OCI-LY1 (cell line): ENCODE results near the gene CRYGB.
"Not testable (repeated sequence)": the region's sequence is repeated elsewhere in the genome, so short reads cannot be mapped to it uniquely, and the experiment has no call there.

Experiments used
- H2AFZ ChIP-seq: fragments of 200-600 bp; sonication (generic), shearing (Covaris generic); 2 replicates; pipeline ENCODE4 v1.6.0; 2014; ENCODE audit warnings: antibody characterized with exemption, mild to moderate bottlenecking, low read length
- H3F3A ChIP-seq: fragments of 200-600 bp; sonication (generic), shearing (Covaris generic); 2 replicates; pipeline ENCODE4 v1.6.0; 2014; ENCODE audit warnings: mild to moderate bottlenecking, antibody characterized with exemption, low read length, moderate library complexity; ENCODE audit not compliant: insufficient read depth
- H3K27ac ChIP-seq: fragments of 200-600 bp; sonication (generic); 2 replicates; pipeline ENCODE4 v1.5.1; 2014; ENCODE audit warnings: low read length, mixed run types, mild to moderate bottlenecking, low read depth; ENCODE audit not compliant: poor library complexity, severe bottlenecking
- H3K27me3 ChIP-seq: fragments of 200-600 bp; sonication (generic); 2 replicates; pipeline ENCODE4 v1.6.0; 2014; ENCODE audit warnings: antibody characterized with exemption, mild to moderate bottlenecking, low read length, moderate library complexity; ENCODE audit not compliant: insufficient read depth
- H3K36me3 ChIP-seq: fragments of 200-600 bp; sonication (generic); 2 replicates; pipeline ENCODE4 v1.6.1; 2014; ENCODE audit warnings: mild to moderate bottlenecking, antibody characterized with exemption, low read length, moderate library complexity, mixed read lengths; ENCODE audit not compliant: insufficient read depth
- H3K4me1 ChIP-seq: fragments of 200-600 bp; sonication (generic); 2 replicates; pipeline ENCODE4 v1.5.1; 2014; ENCODE audit warnings: mild to moderate bottlenecking, low read length, moderate library complexity; ENCODE audit not compliant: insufficient read depth, severe bottlenecking
- H3K4me2 ChIP-seq: fragments of 200-600 bp; sonication (generic), shearing (Covaris generic); 2 replicates; pipeline ENCODE4 v1.6.1; 2014; ENCODE audit warnings: low read length
- H3K4me3 ChIP-seq: fragments of 200-600 bp; sonication (generic); 2 replicates; pipeline ENCODE4 v1.5.1; 2014; ENCODE audit warnings: low read length, low read depth, mild to moderate bottlenecking, mixed read lengths; ENCODE audit not compliant: poor library complexity, severe bottlenecking
- H3K79me2 ChIP-seq: fragments of 200-600 bp; shearing (Covaris generic); 2 replicates; pipeline ENCODE4 v1.6.1; 2016; ENCODE audit warnings: mixed run types, low read length, mixed read lengths; ENCODE audit not compliant: insufficient read depth
- H3K9ac ChIP-seq: fragments of 200-600 bp; sonication (generic), shearing (Covaris generic); 2 replicates; pipeline ENCODE4 v1.6.1; 2014; ENCODE audit warnings: mild to moderate bottlenecking, low read length, mixed read lengths
- H3K9me2 ChIP-seq: fragments of 200-600 bp; sonication (generic), shearing (Covaris generic); 2 replicates; pipeline ENCODE4 v1.6.1; 2014; ENCODE audit warnings: low read depth, mild to moderate bottlenecking, low read length, mixed read lengths
- H3K9me3 ChIP-seq: fragments of 200-600 bp; shearing (Covaris generic); 2 replicates; pipeline ENCODE4 v1.6.1; 2014; ENCODE audit warnings: low read length, mixed read lengths
- H4K20me1 ChIP-seq: fragments of 200-600 bp; sonication (generic), shearing (Covaris generic); 2 replicates; pipeline ENCODE4 v1.6.0; 2016; ENCODE audit warnings: mild to moderate bottlenecking, low read length; ENCODE audit not compliant: insufficient read depth
- EZH2 ChIP-seq: fragments of 200-600 bp; sonication (generic), shearing (Covaris generic); IDR thresholded peaks from 2 replicates; pipeline ENCODE4 v1.8.0; 2017; ENCODE audit warnings: borderline replicate concordance, mixed run types, mild to moderate bottlenecking, antibody characterized with exemption, low read length, moderate library complexity, mixed read lengths
- TF ChIP-seq, protein P1 (sequence below): fragments of 200-600 bp; sonication (generic), shearing (Covaris generic); IDR thresholded peaks from 2 replicates; pipeline ENCODE4 v1.5.1; 2017; ENCODE audit warnings: mild to moderate bottlenecking, antibody characterized with exemption, low read length, moderate library complexity, mixed read lengths

CRYGB gene

DNA sequence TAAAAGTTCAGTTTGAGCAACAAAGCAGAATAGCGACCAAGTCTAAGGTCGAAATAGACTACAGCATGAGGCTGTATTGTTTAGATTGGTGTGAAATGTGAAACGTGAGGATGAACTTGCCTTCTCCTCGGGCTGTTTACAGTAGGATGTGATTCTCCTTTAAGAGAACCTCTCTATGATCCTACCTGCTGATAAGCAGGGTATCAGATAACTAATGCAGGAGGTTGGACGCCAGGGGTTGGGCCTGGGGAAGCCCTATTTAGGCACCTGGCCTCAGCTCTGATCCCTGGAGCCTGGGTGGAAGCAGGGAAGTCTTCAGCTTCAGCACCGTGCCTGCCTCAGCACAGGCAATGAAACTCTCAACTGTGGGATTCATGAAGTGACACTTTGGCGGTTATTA, 33.0 kb downstream of the CRYGB start:
- Histone ChIP-seq H3K9me3 (no peaks in the 10 kb centered on the region), H3K36me3 (no peaks in the 10 kb centered on the region), H3K27ac (no peak overlapping the region), H3K79me2 (no peaks in the 10 kb centered on the region), H3K9me2 (no peaks in the 10 kb centered on the region), H3K4me2 (no peak overlapping the region), H3K4me3 (no peak overlapping the region), H3K4me1 (no peaks in the 10 kb centered on the region), H3F3A (no peaks in the 10 kb centered on the region), H3K27me3 (no peaks in the 10 kb centered on the region), H3K9ac (no peak overlapping the region), H4K20me1 (no peaks in the 10 kb centered on the region), H2AFZ (no peak overlapping the region)
- no peak for TF ChIP-seq EZH2
- TF ChIP-seq, protein P1, sequence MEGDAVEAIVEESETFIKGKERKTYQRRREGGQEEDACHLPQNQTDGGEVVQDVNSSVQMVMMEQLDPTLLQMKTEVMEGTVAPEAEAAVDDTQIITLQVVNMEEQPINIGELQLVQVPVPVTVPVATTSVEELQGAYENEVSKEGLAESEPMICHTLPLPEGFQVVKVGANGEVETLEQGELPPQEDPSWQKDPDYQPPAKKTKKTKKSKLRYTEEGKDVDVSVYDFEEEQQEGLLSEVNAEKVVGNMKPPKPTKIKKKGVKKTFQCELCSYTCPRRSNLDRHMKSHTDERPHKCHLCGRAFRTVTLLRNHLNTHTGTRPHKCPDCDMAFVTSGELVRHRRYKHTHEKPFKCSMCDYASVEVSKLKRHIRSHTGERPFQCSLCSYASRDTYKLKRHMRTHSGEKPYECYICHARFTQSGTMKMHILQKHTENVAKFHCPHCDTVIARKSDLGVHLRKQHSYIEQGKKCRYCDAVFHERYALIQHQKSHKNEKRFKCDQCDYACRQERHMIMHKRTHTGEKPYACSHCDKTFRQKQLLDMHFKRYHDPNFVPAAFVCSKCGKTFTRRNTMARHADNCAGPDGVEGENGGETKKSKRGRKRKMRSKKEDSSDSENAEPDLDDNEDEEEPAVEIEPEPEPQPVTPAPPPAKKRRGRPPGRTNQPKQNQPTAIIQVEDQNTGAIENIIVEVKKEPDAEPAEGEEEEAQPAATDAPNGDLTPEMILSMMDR, result no peak

DNA sequence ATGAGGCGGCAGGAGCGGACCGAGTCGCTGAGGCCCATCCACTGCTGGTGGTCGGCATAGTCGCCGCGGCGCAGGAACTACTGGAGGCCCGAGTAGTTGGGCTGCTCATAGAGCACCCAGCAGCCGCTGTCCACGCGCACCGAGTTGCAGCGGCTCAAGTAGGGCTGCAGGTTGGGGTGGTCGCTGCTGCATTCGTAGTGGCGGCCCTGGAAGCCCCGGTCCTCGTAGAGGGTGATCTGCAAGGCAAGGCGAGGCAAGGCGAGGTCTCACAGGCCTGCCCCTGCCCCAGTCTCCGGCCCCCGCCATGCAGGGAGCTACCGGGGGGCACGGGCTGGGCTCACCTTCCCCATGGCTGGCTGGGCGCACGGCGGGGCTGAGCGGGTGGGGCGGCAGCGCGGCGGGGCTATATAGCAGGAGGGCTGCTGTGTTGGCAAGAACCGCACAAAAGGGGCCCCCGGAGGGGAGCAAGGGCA, 33.6 kb downstream of the CRYGB start:
- H3K36me3 ChIP-seq, H3K79me2 ChIP-seq, H3K9me2 ChIP-seq, H3K27ac ChIP-seq, H4K20me1 ChIP-seq, H3K9ac ChIP-seq, H3K27me3 ChIP-seq, H3K4me1 ChIP-seq, H3K9me3 ChIP-seq, H2AFZ ChIP-seq, H3K4me3 ChIP-seq, H3K4me2 ChIP-seq, H3F3A ChIP-seq: not testable (repeated sequence)

DNA sequence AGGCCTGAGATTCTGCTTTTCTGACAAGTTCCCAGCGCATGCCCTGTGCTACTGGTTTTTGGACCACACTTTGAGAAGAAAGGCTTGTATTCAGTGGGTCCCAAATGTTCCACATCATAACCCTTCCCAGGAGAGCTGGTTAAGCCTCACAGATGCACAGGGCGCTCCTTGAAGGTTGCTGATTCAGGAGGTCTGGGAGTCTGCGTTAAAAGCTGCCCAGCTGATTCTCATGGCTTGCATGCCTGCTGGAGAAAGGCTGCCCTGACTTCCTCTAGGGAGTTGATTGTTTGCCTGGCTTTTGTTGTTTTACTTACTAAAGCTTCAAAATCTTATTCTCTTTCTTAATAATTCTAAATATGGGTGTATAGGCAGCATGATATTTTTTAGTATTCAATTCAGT, 42.3 kb downstream of the CRYGB start:
- Histone ChIP-seq H4K20me1 (no peaks in the 10 kb centered on the region), H3K27me3 (no peaks in the 10 kb centered on the region), H3K4me1 (no peaks in the 10 kb centered on the region), H3F3A (no peaks in the 10 kb centered on the region), H3K79me2 (no peaks in the 10 kb centered on the region), H3K36me3 (no peaks in the 10 kb centered on the region), H3K4me2 (no peak overlapping the region), H2AFZ (no peak overlapping the region), H3K9me2 (no peaks in the 10 kb centered on the region), H3K9ac (no peak overlapping the region), H3K9me3 (no peaks in the 10 kb centered on the region), H3K27ac (no peak overlapping the region), H3K4me3 (no peak overlapping the region)
- TF ChIP-seq EZH2, result no peak
- TF ChIP-seq, protein P1, result no peak
